ENCODE data around the gene CACHD1.

The CACHD1 gene

GRCh38 chr1:64542118-64542517 lies 72.2 kb downstream of the CACHD1 start:
- no peaks in the 10 kb centered on the region for H3K27me3 ChIP-seq (ENCODE audit: control insufficient read depth, insufficient read depth, low read length)
- H3K4me3 ChIP-seq (ENCODE audit: low read length), result no peak overlapping the region
- no peaks in the 10 kb centered on the region for H3K36me3 ChIP-seq (ENCODE audit: insufficient read depth, low read length)
- no peaks in the 10 kb centered on the region for H3K9me3 ChIP-seq (replicated peaks; ENCODE audit: low read length)
- H3K4me2 ChIP-seq (ENCODE audit: low read length), result no peak overlapping the region
- H3K9ac ChIP-seq (ENCODE audit: low read depth, low read length), result no peak overlapping the region
- H3K4me1 ChIP-seq (ENCODE audit: control insufficient read depth, insufficient read depth, low read length), result peaks cover 17% of the 10 kb centered on the region

- Histone ChIP-seq H3K4me3 (ENCODE audit: low read length) (no peak overlapping the region), H3K9me3 (replicated peaks; ENCODE audit: low read length) (no peaks in the 10 kb centered on the region), H3K4me2 (ENCODE audit: low read length) (no peak overlapping the region), H3K27me3 (ENCODE audit: control insufficient read depth, insufficient read depth, low read length) (no peaks in the 10 kb centered on the region), H3K9ac (ENCODE audit: low read depth, low read length) (no peak overlapping the region), H3K36me3 (ENCODE audit: insufficient read depth, low read length) (no peaks in the 10 kb centered on the region), H3K4me1 (ENCODE audit: control insufficient read depth, insufficient read depth, low read length) (peaks cover 17% of the 10 kb centered on the region)
These were observed 73.9 kb downstream of the CACHD1 start for GRCh38 chr1:64543831-64544230.

DNA sequence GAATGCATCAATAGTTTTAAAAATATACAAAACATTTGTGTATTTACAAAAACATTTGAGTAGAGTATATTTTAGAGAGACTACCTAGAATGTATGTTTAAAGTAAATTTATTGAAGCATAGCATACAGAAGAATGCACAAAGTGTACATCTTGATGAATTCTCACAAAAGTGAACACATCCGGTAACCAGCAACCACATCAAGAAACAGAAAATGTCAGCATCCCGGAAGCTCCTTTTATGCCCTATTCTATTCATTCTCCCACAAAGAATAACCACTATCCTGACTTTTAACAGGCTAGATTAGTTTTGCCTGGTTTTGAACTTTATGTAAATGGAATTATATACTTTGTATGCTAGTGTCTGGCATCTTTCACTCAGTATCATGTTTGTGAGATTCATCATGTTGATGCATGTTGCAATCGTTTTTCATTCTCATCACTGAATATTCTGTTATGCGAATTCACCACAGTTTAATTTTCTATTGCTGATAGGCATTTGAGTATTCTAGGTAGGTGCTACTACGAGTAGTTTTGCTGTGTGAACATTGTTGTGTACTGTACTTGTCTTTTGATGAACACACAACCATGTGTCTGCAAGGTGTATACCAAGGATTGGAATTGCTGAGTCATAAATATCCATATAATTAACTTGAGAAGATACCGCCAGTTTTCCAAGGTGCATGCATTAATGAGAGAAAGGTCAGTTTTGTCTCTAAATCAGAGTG lies 75.4 kb downstream of the CACHD1 start:
- Histone ChIP-seq H3K9me3 (replicated peaks; ENCODE audit: low read length) (no peaks in the 10 kb centered on the region), H3K9ac (ENCODE audit: low read depth, low read length) (no peak overlapping the region)

GRCh38 chr1:64546013-64546412 lies 76.1 kb downstream of the CACHD1 start:
- H3K27me3 ChIP-seq (ENCODE audit: control insufficient read depth, insufficient read depth, low read length), result no peaks in the 10 kb centered on the region
- H3K4me2 ChIP-seq (ENCODE audit: low read length), result no peak overlapping the region
- no peak overlapping the region for H3K4me3 ChIP-seq (ENCODE audit: low read length)
- H3K9me3 ChIP-seq (replicated peaks; ENCODE audit: low read length), result no peaks in the 10 kb centered on the region
- H3K4me1 ChIP-seq (ENCODE audit: control insufficient read depth, insufficient read depth, low read length), result peaks cover 1% of the 10 kb centered on the region
- no peaks in the 10 kb centered on the region for H3K36me3 ChIP-seq (ENCODE audit: insufficient read depth, low read length)
- H3K9ac ChIP-seq (ENCODE audit: low read depth, low read length), result no peak overlapping the region

More for the DNA sequence above, 75.4 kb downstream of the CACHD1 start:
- peaks cover 8% of the 10 kb centered on the region for H3K4me1 ChIP-seq (ENCODE audit: control insufficient read depth, insufficient read depth, low read length)
- H3K36me3 ChIP-seq (ENCODE audit: insufficient read depth, low read length), result no peaks in the 10 kb centered on the region
- H3K27me3 ChIP-seq (ENCODE audit: control insufficient read depth, insufficient read depth, low read length), result no peaks in the 10 kb centered on the region
- no peak overlapping the region for H3K4me3 ChIP-seq (ENCODE audit: low read length)
- H3K4me2 ChIP-seq (ENCODE audit: low read length), result no peak overlapping the region

- H3K4me1 ChIP-seq (ENCODE audit: control insufficient read depth, insufficient read depth, low read length), result no peaks in the 10 kb centered on the region
These were observed 79.7 kb downstream of the CACHD1 start for GRCh38 chr1:64549464-64550239.

GRCh38 chr1:64550510-64550909 lies 80.6 kb downstream of the CACHD1 start:
- Histone ChIP-seq H3K4me1 (ENCODE audit: control insufficient read depth, insufficient read depth, low read length) (no peaks in the 10 kb centered on the region), H3K4me3 (ENCODE audit: low read length) (no peak overlapping the region), H3K27me3 (ENCODE audit: control insufficient read depth, insufficient read depth, low read length) (no peaks in the 10 kb centered on the region), H3K36me3 (ENCODE audit: insufficient read depth, low read length) (no peaks in the 10 kb centered on the region), H3K4me2 (ENCODE audit: low read length) (no peak overlapping the region), H3K9ac (ENCODE audit: low read depth, low read length) (no peak overlapping the region), H3K9me3 (replicated peaks; ENCODE audit: low read length) (no peaks in the 10 kb centered on the region)

More at GRCh38 chr1:64549464-64550239, 79.7 kb downstream of the CACHD1 start:
- Histone ChIP-seq H3K4me2 (ENCODE audit: low read length) (no peak overlapping the region), H3K9ac (ENCODE audit: low read depth, low read length) (no peak overlapping the region), H3K27me3 (ENCODE audit: control insufficient read depth, insufficient read depth, low read length) (no peaks in the 10 kb centered on the region), H3K9me3 (replicated peaks; ENCODE audit: low read length) (no peaks in the 10 kb centered on the region), H3K4me3 (ENCODE audit: low read length) (no peak overlapping the region), H3K36me3 (ENCODE audit: insufficient read depth, low read length) (no peaks in the 10 kb centered on the region)

DNA sequence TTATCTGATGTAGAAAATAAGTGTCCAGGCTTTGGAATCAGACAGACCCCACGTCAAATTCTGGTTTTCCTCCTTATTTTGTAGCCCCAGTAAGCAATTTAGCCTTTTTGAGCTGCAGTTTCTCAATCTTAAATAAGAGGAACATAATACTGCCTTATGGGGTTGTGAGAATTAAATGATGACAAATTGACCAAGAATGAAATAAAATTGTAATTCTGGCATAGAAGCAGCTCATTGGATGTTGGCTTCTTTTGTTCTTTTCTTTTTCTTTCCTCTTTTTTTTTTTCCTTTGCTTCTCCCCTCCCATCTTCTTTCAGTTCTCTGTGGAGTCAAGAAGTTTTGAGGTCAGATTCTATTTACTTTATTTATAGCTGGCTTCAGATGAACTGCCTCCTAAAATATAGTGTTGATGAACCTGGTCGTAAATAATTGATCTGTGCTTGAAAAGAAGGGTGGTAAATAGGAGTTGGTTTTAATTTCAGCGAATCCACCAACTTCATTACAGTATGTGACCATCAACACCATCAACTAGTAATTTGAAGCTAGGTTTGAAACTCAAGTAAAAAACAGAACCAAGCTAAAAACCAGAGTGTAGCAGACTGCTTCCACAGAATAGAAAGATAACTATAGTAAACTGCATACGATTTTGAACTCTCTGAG lies 81.1 kb downstream of the CACHD1 start:
- no peaks in the 10 kb centered on the region for H3K9me3 ChIP-seq (replicated peaks; ENCODE audit: low read length)
- no peaks in the 10 kb centered on the region for H3K4me1 ChIP-seq (ENCODE audit: control insufficient read depth, insufficient read depth, low read length)
- no peaks in the 10 kb centered on the region for H3K27me3 ChIP-seq (ENCODE audit: control insufficient read depth, insufficient read depth, low read length)
- no peaks in the 10 kb centered on the region for H3K36me3 ChIP-seq (ENCODE audit: insufficient read depth, low read length)
- H3K9ac ChIP-seq (ENCODE audit: low read depth, low read length), result no peak overlapping the region
- H3K4me3 ChIP-seq (ENCODE audit: low read length), result no peak overlapping the region
- no peak overlapping the region for H3K4me2 ChIP-seq (ENCODE audit: low read length)

GRCh38 chr1:64553285-64553684 lies 83.4 kb downstream of the CACHD1 start:
- Histone ChIP-seq H3K4me3 (ENCODE audit: low read length) (no peak overlapping the region), H3K9me3 (replicated peaks; ENCODE audit: low read length) (no peaks in the 10 kb centered on the region), H3K4me2 (ENCODE audit: low read length) (no peak overlapping the region), H3K4me1 (ENCODE audit: control insufficient read depth, insufficient read depth, low read length) (no peaks in the 10 kb centered on the region), H3K36me3 (ENCODE audit: insufficient read depth, low read length) (no peaks in the 10 kb centered on the region), H3K9ac (ENCODE audit: low read depth, low read length) (no peak overlapping the region), H3K27me3 (ENCODE audit: control insufficient read depth, insufficient read depth, low read length) (no peaks in the 10 kb centered on the region)

- no peak overlapping the region for H3K4me3 ChIP-seq (ENCODE audit: low read length)
- no peaks in the 10 kb centered on the region for H3K27me3 ChIP-seq (ENCODE audit: control insufficient read depth, insufficient read depth, low read length)
- H3K4me2 ChIP-seq (ENCODE audit: low read length), result no peak overlapping the region
- no peaks in the 10 kb centered on the region for H3K9me3 ChIP-seq (replicated peaks; ENCODE audit: low read length)
- H3K36me3 ChIP-seq (ENCODE audit: insufficient read depth, low read length), result no peaks in the 10 kb centered on the region
- H3K9ac ChIP-seq (ENCODE audit: low read depth, low read length), result no peak overlapping the region
- H3K4me1 ChIP-seq (ENCODE audit: control insufficient read depth, insufficient read depth, low read length), result no peaks in the 10 kb centered on the region
These were observed 86.0 kb downstream of the CACHD1 start for GRCh38 chr1:64555947-64556346.

- Histone ChIP-seq H3K4me1 (ENCODE audit: control insufficient read depth, insufficient read depth, low read length) (no peaks in the 10 kb centered on the region), H3K27me3 (ENCODE audit: control insufficient read depth, insufficient read depth, low read length) (no peaks in the 10 kb centered on the region), H3K4me3 (ENCODE audit: low read length) (no peak overlapping the region), H3K4me2 (ENCODE audit: low read length) (no peak overlapping the region), H3K36me3 (ENCODE audit: insufficient read depth, low read length) (no peaks in the 10 kb centered on the region), H3K9ac (ENCODE audit: low read depth, low read length) (no peak overlapping the region), H3K9me3 (replicated peaks; ENCODE audit: low read length) (no peaks in the 10 kb centered on the region)
These were observed 92.1 kb downstream of the CACHD1 start for GRCh38 chr1:64561993-64562392.

- Histone ChIP-seq H3K9ac (ENCODE audit: low read depth, low read length) (no peak overlapping the region), H3K4me3 (ENCODE audit: low read length) (no peak overlapping the region), H3K36me3 (ENCODE audit: insufficient read depth, low read length) (no peaks in the 10 kb centered on the region), H3K9me3 (replicated peaks; ENCODE audit: low read length) (no peaks in the 10 kb centered on the region), H3K4me2 (ENCODE audit: low read length) (no peak overlapping the region), H3K27me3 (ENCODE audit: control insufficient read depth, insufficient read depth, low read length) (no peaks in the 10 kb centered on the region), H3K4me1 (ENCODE audit: control insufficient read depth, insufficient read depth, low read length) (no peaks in the 10 kb centered on the region)
These were observed 94.1 kb downstream of the CACHD1 start for GRCh38 chr1:64563958-64564565.

Measured in skeletal muscle satellite cell (primary cell).